ENCODE data around the gene DTNB.

DNA sequence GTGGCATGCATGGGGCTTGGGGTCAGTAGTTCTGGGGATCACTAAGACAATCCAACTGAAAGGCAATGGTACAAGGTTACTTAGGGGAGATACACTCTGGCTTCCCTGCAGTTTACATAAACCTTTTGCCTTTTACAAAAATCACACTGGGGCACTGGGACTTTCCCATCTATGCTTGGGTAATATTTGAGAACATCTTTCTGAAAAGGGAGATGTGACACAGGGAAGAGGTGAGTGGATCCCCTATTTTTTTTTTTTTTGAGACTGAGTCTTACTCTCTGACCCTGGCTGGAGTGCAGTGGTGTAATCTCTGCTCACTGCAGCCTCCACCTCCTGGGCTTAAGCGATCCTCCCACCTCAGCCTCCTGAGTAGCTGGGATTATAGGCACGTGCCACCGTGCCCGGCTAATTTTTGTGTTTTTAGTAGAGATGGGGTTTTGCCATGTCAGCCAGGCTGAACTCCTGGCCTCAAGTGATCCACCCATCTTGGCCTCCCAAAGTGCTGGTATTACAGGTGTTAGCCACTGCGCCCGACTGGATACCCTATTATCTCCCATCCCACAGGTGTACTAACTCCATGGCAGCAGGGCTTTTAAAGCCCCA, 248.8 kb downstream of the DTNB start:
- TF ChIP-seq, protein P1, sequence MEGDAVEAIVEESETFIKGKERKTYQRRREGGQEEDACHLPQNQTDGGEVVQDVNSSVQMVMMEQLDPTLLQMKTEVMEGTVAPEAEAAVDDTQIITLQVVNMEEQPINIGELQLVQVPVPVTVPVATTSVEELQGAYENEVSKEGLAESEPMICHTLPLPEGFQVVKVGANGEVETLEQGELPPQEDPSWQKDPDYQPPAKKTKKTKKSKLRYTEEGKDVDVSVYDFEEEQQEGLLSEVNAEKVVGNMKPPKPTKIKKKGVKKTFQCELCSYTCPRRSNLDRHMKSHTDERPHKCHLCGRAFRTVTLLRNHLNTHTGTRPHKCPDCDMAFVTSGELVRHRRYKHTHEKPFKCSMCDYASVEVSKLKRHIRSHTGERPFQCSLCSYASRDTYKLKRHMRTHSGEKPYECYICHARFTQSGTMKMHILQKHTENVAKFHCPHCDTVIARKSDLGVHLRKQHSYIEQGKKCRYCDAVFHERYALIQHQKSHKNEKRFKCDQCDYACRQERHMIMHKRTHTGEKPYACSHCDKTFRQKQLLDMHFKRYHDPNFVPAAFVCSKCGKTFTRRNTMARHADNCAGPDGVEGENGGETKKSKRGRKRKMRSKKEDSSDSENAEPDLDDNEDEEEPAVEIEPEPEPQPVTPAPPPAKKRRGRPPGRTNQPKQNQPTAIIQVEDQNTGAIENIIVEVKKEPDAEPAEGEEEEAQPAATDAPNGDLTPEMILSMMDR (conservative IDR thresholded peaks at IDR 0.05): no peak
- no peak for TF ChIP-seq ZFX (IDR thresholded peaks at IDR 0.05)

Data from C4-2B (cell line).